Ectodermal cell (in vitro differentiated cells): ENCODE data around the gene BTNL2.

Source experiments
- H3K27ac ChIP-seq: 2 replicates; pipeline ENCODE4 v1.7.0; 2013; ENCODE audit warnings: mild to moderate bottlenecking, low read depth, low read length; ENCODE audit not compliant: insufficient read depth, poor library complexity, severe bottlenecking
- H3K27me3 ChIP-seq: 2 replicates; pipeline ENCODE4 v1.7.0; 2013; ENCODE audit warnings: mild to moderate bottlenecking, low read length; ENCODE audit not compliant: insufficient read depth, control insufficient read depth, poor library complexity, severe bottlenecking
- H3K36me3 ChIP-seq: one replicate; pipeline ENCODE4 v1.7.0; 2013; ENCODE audit warnings: low read length; ENCODE audit not compliant: control insufficient read depth, insufficient read depth
- H3K4me1 ChIP-seq: one replicate; pipeline ENCODE4 v1.7.0; 2013; ENCODE audit warnings: low read length; ENCODE audit not compliant: control insufficient read depth, insufficient read depth
- H3K4me3 ChIP-seq: 2 replicates; pipeline ENCODE4 v1.7.0; 2013; ENCODE audit warnings: low read depth, low read length, control low read depth; ENCODE audit not compliant: insufficient read depth
- H3K9me3 ChIP-seq: 2 replicates; pipeline ENCODE4 v1.7.0; 2013; ENCODE audit warnings: mild to moderate bottlenecking, low read length, moderate library complexity; ENCODE audit not compliant: control insufficient read depth
- WGBS, 2 experiments: methylation state at CpG; one replicate each; pipeline ENCODE4 v1.1.7; 2013; ENCODE audit warnings: missing lambda C conversion rate in 2 of 2; 5-methylcytosine and 5-hydroxymethylcytosine counted together

Gene BTNL2

GRCh38 chr6:32396028-32396427, 11.0 kb downstream of the BTNL2 start:
- no peaks in the 10 kb centered on the region for H3K27me3 ChIP-seq
- 95 to 96% methylated on average over 10 of the region's 10 CpGs for WGBS, 2 experiments

GRCh38 chr6:32393665-32394420, 13.1 kb downstream of the BTNL2 start:
- Histone ChIP-seq H3K4me3 (no peak overlapping the region), H3K4me1 (no peaks in the 10 kb centered on the region), H3K36me3 (no peaks in the 10 kb centered on the region), H3K27me3 (no peaks in the 10 kb centered on the region), H3K9me3 (no peaks in the 10 kb centered on the region), H3K27ac (no peak overlapping the region)
- WGBS, 2 experiments, result 86 to 89% methylated on average over 6 of the region's 7 CpGs

More at GRCh38 chr6:32396028-32396427, 11.0 kb downstream of the BTNL2 start:
- no peaks in the 10 kb centered on the region for H3K9me3 ChIP-seq
- no peaks in the 10 kb centered on the region for H3K4me1 ChIP-seq
- no peak overlapping the region for H3K4me3 ChIP-seq
- no peak overlapping the region for H3K27ac ChIP-seq
- no peaks in the 10 kb centered on the region for H3K36me3 ChIP-seq

- no peaks in the 10 kb centered on the region for H3K27me3 ChIP-seq
- 95 to 97% methylated on average over 6 of the region's 6 CpGs for WGBS, 2 experiments
- H3K4me1 ChIP-seq, result no peaks in the 10 kb centered on the region
- H3K27ac ChIP-seq, result no peak overlapping the region
- H3K9me3 ChIP-seq, result no peaks in the 10 kb centered on the region
- H3K36me3 ChIP-seq, result no peaks in the 10 kb centered on the region
- H3K4me3 ChIP-seq, result no peak overlapping the region
Measured at GRCh38 chr6:32391505-32391904, 15.5 kb downstream of the BTNL2 start.

GRCh38 chr6:32387589-32388340, 19.2 kb downstream of the BTNL2 start:
- WGBS, 2 experiments, result 77 to 86% methylated on average over 5 to 6 of the region's 6 CpGs
- H3K4me3 ChIP-seq, result no peak overlapping the region

GRCh38 chr6:32386040-32386439, 20.9 kb downstream of the BTNL2 start:
- Histone ChIP-seq H3K27ac (no peak overlapping the region), H3K4me1 (no peaks in the 10 kb centered on the region), H3K4me3 (no peak overlapping the region), H3K27me3 (no peaks in the 10 kb centered on the region), H3K9me3 (no peaks in the 10 kb centered on the region), H3K36me3 (no peaks in the 10 kb centered on the region)
- WGBS, 2 experiments, result 89% methylated on average over 1 of the region's 1 CpG; no CpG with 5 or more reads in 1 of the 2 experiments

More at GRCh38 chr6:32387589-32388340, 19.2 kb downstream of the BTNL2 start:
- Histone ChIP-seq H3K9me3 (no peaks in the 10 kb centered on the region), H3K36me3 (no peaks in the 10 kb centered on the region), H3K4me1 (no peaks in the 10 kb centered on the region), H3K27me3 (no peaks in the 10 kb centered on the region), H3K27ac (no peak overlapping the region)

GRCh38 chr6:32382757-32383420, 24.1 kb downstream of the BTNL2 start:
- no peaks in the 10 kb centered on the region for H3K27me3 ChIP-seq
- no peaks in the 10 kb centered on the region for H3K36me3 ChIP-seq
- H3K9me3 ChIP-seq, result no peaks in the 10 kb centered on the region
- H3K27ac ChIP-seq, result no peak overlapping the region
- H3K4me1 ChIP-seq, result no peaks in the 10 kb centered on the region
- WGBS, 2 experiments, result 35 to 40% methylated on average over 1 of the region's 1 CpG
- H3K4me3 ChIP-seq, result no peak overlapping the region

GRCh38 chr6:32379545-32379944, 27.4 kb downstream of the BTNL2 start:
- Histone ChIP-seq H3K4me3 (no peak overlapping the region), H3K27ac (no peak overlapping the region), H3K36me3 (no peaks in the 10 kb centered on the region), H3K4me1 (no peaks in the 10 kb centered on the region), H3K9me3 (no peaks in the 10 kb centered on the region), H3K27me3 (no peaks in the 10 kb centered on the region)
- 70 to 75% methylated on average over 2 of the region's 2 CpGs for WGBS, 2 experiments

GRCh38 chr6:32375739-32376529, 31.0 kb downstream of the BTNL2 start:
- Histone ChIP-seq H3K27me3 (no peaks in the 10 kb centered on the region), H3K9me3 (no peaks in the 10 kb centered on the region), H3K4me1 (no peaks in the 10 kb centered on the region), H3K4me3 (no peak overlapping the region), H3K27ac (no peak overlapping the region), H3K36me3 (no peaks in the 10 kb centered on the region)
- WGBS, 2 experiments, result 90% methylated on average over 7 of the region's 7 CpGs

- Histone ChIP-seq H3K4me1 (no peaks in the 10 kb centered on the region), H3K27ac (no peak within 1 kb of the TSS)
Measured at GRCh38 chr6:32371803-32372202, 35.2 kb downstream of the BTNL2 start, which contains the start of gene TSBP1. Gene TSBP1, minus strand, starts transcription at chr6:32371903. Its CDS starts 197 bp downstream, at chr6:32371706.

More at GRCh38 chr6:32371803-32372202, 35.2 kb downstream of the BTNL2 start, which contains the start of gene TSBP1:
- Histone ChIP-seq H3K27me3 (no peaks in the 10 kb centered on the region), H3K4me3 (no peak within 1 kb of the TSS), H3K36me3 (no peaks in the 10 kb centered on the region), H3K9me3 (no peaks in the 10 kb centered on the region)
